ENCODE data around the gene SNTG2. TPM values are rescaled to one million over a fixed set of nuclear protein-coding genes. Genes with fewer than 3 reads are reported as not detected.

The SNTG2 gene
- total and polyA plus RNA-seq, 10 of the 15 experiments (the other 5 are each of a cell fraction or from before 2014, with no cell fraction given) = not detected

DNA sequence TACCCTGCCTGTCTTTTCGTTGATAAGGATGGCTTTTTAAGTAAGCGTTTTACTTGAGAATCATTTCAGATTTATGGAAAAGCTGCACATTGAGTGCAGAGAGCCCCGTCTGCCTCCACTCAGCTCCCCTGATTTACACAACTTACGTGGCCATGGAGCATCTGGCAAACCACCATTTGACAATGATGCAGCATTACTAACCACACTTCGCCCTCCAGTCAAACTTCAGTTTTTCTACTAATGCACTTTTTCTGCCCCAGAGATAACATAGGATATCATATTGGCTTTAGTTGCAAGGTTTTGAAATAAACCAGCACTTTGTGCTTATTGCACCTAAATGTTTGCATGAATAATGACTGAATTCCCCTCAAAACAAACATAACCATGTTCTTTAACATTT lies 297.5 kb downstream of the SNTG2 start:
- no peak for FAIRE-seq

GRCh38 chr2:1249897-1250687 lies 299.4 kb downstream of the SNTG2 start:
- CTCF ChIA-PET = no interaction called here
- Histone ChIP-seq H3K9me3 (replicated peaks; ENCODE audit: control insufficient read depth, insufficient read depth, low read length) (no peaks in the 10 kb centered on the region), H3K9ac (ENCODE audit: control insufficient read depth, insufficient read depth, low read length) (no peak overlapping the region), H3K4me1 (ENCODE audit: control insufficient read depth, insufficient read depth, low read length) (no peaks in the 10 kb centered on the region), H3K79me2 (ENCODE audit: control insufficient read depth, insufficient read depth, low read length) (no peaks in the 10 kb centered on the region), H2AFZ (ENCODE audit: control insufficient read depth, low read depth, low read length) (no peak overlapping the region), H3K27ac (ENCODE audit: control insufficient read depth, insufficient read depth) (no peak overlapping the region), H3K27me3 (replicated peaks in 1 of 2; ENCODE audit: control insufficient read depth in 2 of 2, insufficient read depth in 2 of 2, low read length in 1 of 2) (no peaks in the 10 kb centered on the region), H3K36me3 (ENCODE audit: control insufficient read depth in 2 of 2, insufficient read depth in 2 of 2, low read length in 1 of 2) (no peaks in the 10 kb centered on the region), H3K4me2 (ENCODE audit: control insufficient read depth, insufficient read depth) (no peak overlapping the region), H3K4me3 (no peak overlapping the region), H4K20me1 (ENCODE audit: control insufficient read depth, insufficient read depth) (no peaks in the 10 kb centered on the region)
- 6% methylated on average over 9 of the region's 10 CpGs for WGBS (ENCODE audit: insufficient coverage, insufficient replicate concordance, low lambda C conversion rate, missing lambda C conversion rate)
- intact Hi-C loops (cut with micrococcal nuclease; ENCODE audit: unreplicated experiment) = no loop called here
- RAD21 ChIA-PET (ENCODE audit: unreplicated experiment) = no interaction called here
- FAIRE-seq = no peak
- SMC1A ChIA-PET (ENCODE audit: uncharacterized antibody, unreplicated experiment) = no interaction called here
- no peak for ATAC-seq
- in situ Hi-C loops (cut with MboI) = no loop called here
- DNase-seq (ENCODE audit: low read depth, low spot score) = no peak
- POLR2A ChIA-PET = no interaction called here
- TF ChIP-seq HDAC2 (IDR thresholded peaks at IDR 0.05) = no peak
- no peak for TF ChIP-seq RAD51 (IDR thresholded peaks at IDR 0.05)
- peak; percentile 37; the same call in 1 of the 2 replicates for TF ChIP-seq FOXK2 (IDR thresholded peaks at IDR 0.05)
- TF ChIP-seq, protein P1, sequence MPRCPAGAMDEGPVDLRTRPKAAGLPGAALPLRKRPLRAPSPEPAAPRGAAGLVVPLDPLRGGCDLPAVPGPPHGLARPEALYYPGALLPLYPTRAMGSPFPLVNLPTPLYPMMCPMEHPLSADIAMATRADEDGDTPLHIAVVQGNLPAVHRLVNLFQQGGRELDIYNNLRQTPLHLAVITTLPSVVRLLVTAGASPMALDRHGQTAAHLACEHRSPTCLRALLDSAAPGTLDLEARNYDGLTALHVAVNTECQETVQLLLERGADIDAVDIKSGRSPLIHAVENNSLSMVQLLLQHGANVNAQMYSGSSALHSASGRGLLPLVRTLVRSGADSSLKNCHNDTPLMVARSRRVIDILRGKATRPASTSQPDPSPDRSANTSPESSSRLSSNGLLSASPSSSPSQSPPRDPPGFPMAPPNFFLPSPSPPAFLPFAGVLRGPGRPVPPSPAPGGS (IDR thresholded peaks at IDR 0.05; ENCODE audit: borderline replicate concordance, insufficient read depth, low read depth, low read length, poor library complexity, severe bottlenecking) = no peak
- no TSS peak for BruUV-seq (replicated peaks)

More for the DNA sequence above, 297.5 kb downstream of the SNTG2 start:
- ChIA-PET CTCF (interaction anchor here (1.0 kb wide), 1 partner anchor 8 kb away, joined by 3 read pairs; no protein-coding TSS in a partner anchor), RAD21 (ENCODE audit: unreplicated experiment) (no interaction called here), SMC1A (ENCODE audit: uncharacterized antibody, unreplicated experiment) (no interaction called here), POLR2A (no interaction called here)
- no peaks in the 10 kb centered on the region for H3K27me3 ChIP-seq (replicated peaks in 1 of 2; ENCODE audit: control insufficient read depth in 2 of 2, insufficient read depth in 2 of 2, low read length in 1 of 2)
- no peaks in the 10 kb centered on the region for H3K36me3 ChIP-seq (ENCODE audit: control insufficient read depth in 2 of 2, insufficient read depth in 2 of 2, low read length in 1 of 2)
- intact Hi-C loops (cut with micrococcal nuclease; ENCODE audit: unreplicated experiment) (no loop called here), in situ Hi-C loops (cut with MboI) (no loop called here)
- WGBS (ENCODE audit: insufficient coverage, insufficient replicate concordance, low lambda C conversion rate, missing lambda C conversion rate) = 7% methylated on average over 5 of the region's 5 CpGs
- TF ChIP-seq JUNB (IDR thresholded peaks at IDR 0.05) = no peak
- TF ChIP-seq TCF12 (IDR thresholded peaks at IDR 0.05; ENCODE audit: low read depth, low read length) = no peak
- no peak for TF ChIP-seq KAT2A (conservative IDR thresholded peaks at IDR 0.05; ENCODE audit: control insufficient read depth, low read depth, low read length)
- no peak for TF ChIP-seq RB1 (IDR thresholded peaks at IDR 0.05; ENCODE audit: borderline replicate concordance)
- no peak for TF ChIP-seq EGR1 (IDR thresholded peaks at IDR 0.05; ENCODE audit: borderline replicate concordance in 1 of 2, low read depth in 2 of 2, low read length in 2 of 2)
- TF ChIP-seq BHLHE40 (IDR thresholded peaks at IDR 0.05; ENCODE audit: borderline replicate concordance in 1 of 2, low read depth in 2 of 2, low read length in 1 of 2) = no peak
- ATAC-seq (no peak), DNase-seq (ENCODE audit: low read depth, low spot score) (no peak)
- H3K27ac ChIP-seq (ENCODE audit: control insufficient read depth, insufficient read depth) = no peak overlapping the region
- no peak overlapping the region for H3K4me3 ChIP-seq
- H2AFZ ChIP-seq (ENCODE audit: control insufficient read depth, low read depth, low read length) = no peak overlapping the region
- H4K20me1 ChIP-seq (ENCODE audit: control insufficient read depth, insufficient read depth) = no peaks in the 10 kb centered on the region
- H3K4me1 ChIP-seq (ENCODE audit: control insufficient read depth, insufficient read depth, low read length) = no peaks in the 10 kb centered on the region
- no peak overlapping the region for H3K4me2 ChIP-seq (ENCODE audit: control insufficient read depth, insufficient read depth)
- no TSS peak for BruUV-seq (replicated peaks)
- H3K9me3 ChIP-seq (replicated peaks; ENCODE audit: control insufficient read depth, insufficient read depth, low read length) = no peaks in the 10 kb centered on the region
- H3K9ac ChIP-seq (ENCODE audit: control insufficient read depth, insufficient read depth, low read length) = no peak overlapping the region
- H3K79me2 ChIP-seq (ENCODE audit: control insufficient read depth, insufficient read depth, low read length) = no peaks in the 10 kb centered on the region
